Measurements from ENCODE around the gene FGF8. TPM values are rescaled to one million over a fixed set of nuclear protein-coding genes. Genes with fewer than 3 reads are reported as not detected.

Gene FGF8
- total RNA-seq, 4 donors from 2014 or later, result not detected

DNA sequence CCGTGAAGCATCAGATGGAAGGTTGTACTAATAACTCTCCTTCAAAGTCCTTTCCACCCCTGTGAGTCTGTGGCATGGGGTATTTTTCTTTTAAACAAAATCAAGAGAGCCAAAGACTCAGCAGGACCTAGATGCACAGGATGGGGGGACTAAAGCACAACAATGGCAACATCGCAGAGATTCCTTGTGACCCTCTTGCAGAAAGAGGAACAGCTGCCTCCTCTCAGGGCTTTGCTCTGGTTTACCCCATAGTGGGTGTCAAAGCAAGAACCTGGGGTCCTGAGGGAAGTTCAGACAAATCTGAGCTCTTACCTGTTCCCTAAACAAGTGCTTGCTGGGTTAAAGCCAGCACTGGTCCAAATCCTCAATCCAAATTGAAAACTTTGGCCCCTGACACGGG is 39.2 kb downstream of the FGF8 start:
- TF ChIP-seq, protein P1, sequence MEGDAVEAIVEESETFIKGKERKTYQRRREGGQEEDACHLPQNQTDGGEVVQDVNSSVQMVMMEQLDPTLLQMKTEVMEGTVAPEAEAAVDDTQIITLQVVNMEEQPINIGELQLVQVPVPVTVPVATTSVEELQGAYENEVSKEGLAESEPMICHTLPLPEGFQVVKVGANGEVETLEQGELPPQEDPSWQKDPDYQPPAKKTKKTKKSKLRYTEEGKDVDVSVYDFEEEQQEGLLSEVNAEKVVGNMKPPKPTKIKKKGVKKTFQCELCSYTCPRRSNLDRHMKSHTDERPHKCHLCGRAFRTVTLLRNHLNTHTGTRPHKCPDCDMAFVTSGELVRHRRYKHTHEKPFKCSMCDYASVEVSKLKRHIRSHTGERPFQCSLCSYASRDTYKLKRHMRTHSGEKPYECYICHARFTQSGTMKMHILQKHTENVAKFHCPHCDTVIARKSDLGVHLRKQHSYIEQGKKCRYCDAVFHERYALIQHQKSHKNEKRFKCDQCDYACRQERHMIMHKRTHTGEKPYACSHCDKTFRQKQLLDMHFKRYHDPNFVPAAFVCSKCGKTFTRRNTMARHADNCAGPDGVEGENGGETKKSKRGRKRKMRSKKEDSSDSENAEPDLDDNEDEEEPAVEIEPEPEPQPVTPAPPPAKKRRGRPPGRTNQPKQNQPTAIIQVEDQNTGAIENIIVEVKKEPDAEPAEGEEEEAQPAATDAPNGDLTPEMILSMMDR (IDR thresholded peaks at IDR 0.05), result no peak
- TF ChIP-seq POLR2A (IDR thresholded peaks at IDR 0.05), result no peak
- no peak overlapping the region for H3K4me3 ChIP-seq (ENCODE audit: low read depth, poor library complexity, severe bottlenecking)
- intact Hi-C loops (cut with DNase I; ENCODE audit: low total_unique reads), result no loop called here
- DNase-seq (ENCODE audit: low spot score in 2 of 2), result peak in 1 of 2 donors; percentile 36
- WGBS, 2 donors, result 65 to 77% methylated on average over 3 of the region's 3 CpGs

DNA sequence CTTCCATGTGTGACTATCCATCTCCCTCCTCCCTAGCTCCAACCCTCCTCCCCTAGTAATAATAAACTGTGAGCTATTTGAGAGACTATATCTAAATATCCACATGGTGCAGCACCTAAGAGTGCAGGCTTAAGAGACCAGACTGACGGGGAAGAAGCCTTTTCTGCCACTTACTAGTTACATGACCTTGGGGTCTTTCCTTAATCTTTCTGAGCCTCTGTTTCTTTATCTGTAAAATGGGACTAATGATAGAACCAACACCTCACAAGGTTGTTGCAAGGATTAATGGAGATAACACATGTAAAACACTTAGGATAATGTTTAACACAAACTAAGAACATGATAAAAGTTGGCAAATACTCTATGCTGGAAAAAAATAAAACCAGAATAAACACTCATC is 43.8 kb downstream of the FGF8 start:
- intact Hi-C loops (cut with DNase I; ENCODE audit: low total_unique reads), result no loop called here
- no peak for TF ChIP-seq POLR2A (IDR thresholded peaks at IDR 0.05)
- TF ChIP-seq, protein P1 (IDR thresholded peaks at IDR 0.05), result no peak
- DNase-seq (ENCODE audit: low spot score in 2 of 2), result no peak
- 78 to 82% methylated on average over 1 of the region's 1 CpG for WGBS, 2 donors
- H3K4me3 ChIP-seq (ENCODE audit: low read depth, poor library complexity, severe bottlenecking), result no peak overlapping the region

DNA sequence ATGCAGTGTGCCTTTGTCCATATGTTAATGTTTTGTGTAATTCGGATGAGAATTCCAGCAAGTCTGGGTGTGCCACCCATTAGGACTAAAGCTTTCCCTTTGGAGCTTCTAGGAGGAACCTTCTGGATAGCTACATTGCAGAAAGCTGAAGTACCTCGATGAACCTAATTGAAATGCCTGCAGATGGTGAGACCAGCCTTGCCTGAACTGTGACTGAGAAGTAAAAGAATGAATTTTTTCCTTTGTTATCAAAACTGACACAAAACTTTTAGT is 49.9 kb downstream of the FGF8 start:
- WGBS, 2 donors, result 53 to 75% methylated on average over 2 of the region's 2 CpGs
- DNase-seq (ENCODE audit: low spot score in 2 of 2), result no peak
- intact Hi-C loops (cut with DNase I; ENCODE audit: low total_unique reads), result no loop called here
- no peak for TF ChIP-seq POLR2A (IDR thresholded peaks at IDR 0.05)
- TF ChIP-seq, protein P1 (IDR thresholded peaks at IDR 0.05), result no peak
- H3K4me3 ChIP-seq (ENCODE audit: low read depth, poor library complexity, severe bottlenecking), result no peak overlapping the region

DNA sequence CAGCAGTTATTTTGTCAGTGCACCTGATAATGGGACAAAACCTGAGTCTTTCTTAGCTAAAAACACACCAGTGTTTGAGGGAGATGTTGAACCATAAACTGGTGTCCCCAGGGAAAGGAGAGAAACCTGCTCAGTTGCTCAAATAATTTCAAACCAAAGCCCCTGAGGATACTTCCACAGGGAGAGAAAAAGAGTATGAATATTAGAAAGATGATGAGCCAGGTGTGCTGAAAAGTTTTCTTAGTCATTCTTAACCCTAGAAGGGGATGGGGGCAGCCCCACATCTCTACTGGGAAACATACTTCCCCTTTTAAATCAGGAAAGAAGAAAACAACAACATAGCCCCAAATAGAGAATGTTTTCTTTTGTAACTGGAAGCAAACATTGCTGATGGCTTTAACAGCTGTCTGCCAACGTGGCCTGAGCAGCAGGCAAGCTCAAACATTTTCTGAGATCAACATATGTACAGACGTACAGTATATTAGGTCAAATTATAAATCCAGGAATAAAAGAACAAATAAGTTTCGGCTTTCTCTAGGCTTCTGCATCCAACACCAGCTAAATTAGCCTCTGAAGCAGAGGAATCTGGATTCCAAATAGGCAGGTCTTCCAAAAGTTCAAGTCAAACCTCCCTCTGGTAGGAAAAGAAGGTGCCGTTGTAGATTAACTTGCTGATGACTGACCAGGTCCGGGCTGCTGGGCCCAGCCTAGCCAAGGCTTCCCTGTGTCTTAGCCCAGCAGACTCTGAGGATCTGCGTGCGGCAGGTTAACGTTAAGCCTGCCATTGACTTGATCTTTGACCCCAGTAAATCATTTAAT is 50.4 kb downstream of the FGF8 start:
- 70 to 75% methylated on average over 8 of the region's 8 CpGs for WGBS, 2 donors
- peak in 1 of 2 donors; percentile 34 for DNase-seq (ENCODE audit: low spot score in 2 of 2)
- TF ChIP-seq, protein P1 (IDR thresholded peaks at IDR 0.05), result no peak
- no peak for TF ChIP-seq POLR2A (IDR thresholded peaks at IDR 0.05)

DNA sequence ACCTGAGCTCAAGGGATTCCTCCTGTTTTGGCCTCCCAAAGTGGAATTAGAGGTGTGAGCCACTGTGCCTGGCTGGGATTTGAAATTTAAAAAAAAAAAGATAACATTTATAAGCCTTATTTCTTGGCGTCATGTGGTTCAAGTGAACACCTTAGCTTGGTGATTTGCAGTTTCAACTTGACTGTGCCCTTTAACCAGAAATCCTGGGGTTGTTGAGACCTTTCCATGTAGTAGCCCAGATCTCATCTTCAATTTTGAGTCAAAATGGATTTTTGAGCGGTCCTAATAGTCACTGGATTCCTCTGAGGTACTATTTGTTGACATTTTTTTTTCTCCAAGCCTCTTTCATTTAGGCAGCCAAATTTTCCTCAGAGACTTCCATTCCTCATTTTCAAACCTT is 51.5 kb downstream of the FGF8 start:
- DNase-seq (ENCODE audit: low spot score in 2 of 2), result no peak
- no peak for TF ChIP-seq POLR2A (IDR thresholded peaks at IDR 0.05)
- TF ChIP-seq, protein P1 (IDR thresholded peaks at IDR 0.05), result no peak
- intact Hi-C loops (cut with DNase I; ENCODE audit: low total_unique reads), result no loop called here
- WGBS, 2 donors, result 90 to 94% methylated on average over 2 of the region's 2 CpGs
- H3K4me3 ChIP-seq (ENCODE audit: low read depth, poor library complexity, severe bottlenecking), result no peak overlapping the region

More for the DNA sequence above, 50.4 kb downstream of the FGF8 start:
- intact Hi-C loops (cut with DNase I; ENCODE audit: low total_unique reads), result no loop called here
- H3K4me3 ChIP-seq (ENCODE audit: low read depth, poor library complexity, severe bottlenecking), result no peak overlapping the region

DNA sequence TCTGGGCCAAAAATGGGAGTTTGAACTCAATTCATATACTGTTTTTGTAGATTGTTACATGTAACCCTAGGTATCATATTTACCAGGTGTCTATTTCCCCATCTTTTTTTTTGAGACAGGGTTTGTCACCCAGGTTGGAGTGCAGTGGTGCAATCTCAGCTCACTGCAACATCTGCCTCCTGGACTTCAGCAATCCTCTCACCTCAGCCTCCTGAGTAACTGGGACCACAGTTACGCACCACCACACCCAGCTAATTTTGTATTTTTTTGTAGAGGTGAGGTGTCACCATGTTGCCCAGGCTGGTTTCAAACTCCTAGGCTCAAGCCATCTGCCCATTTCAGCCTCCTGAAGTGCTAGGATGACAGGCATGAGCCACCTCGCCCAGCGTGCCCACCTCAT is 52.7 kb downstream of the FGF8 start:
- TF ChIP-seq, protein P1 (IDR thresholded peaks at IDR 0.05), result no peak
- TF ChIP-seq POLR2A (IDR thresholded peaks at IDR 0.05), result no peak
- H3K4me3 ChIP-seq (ENCODE audit: low read depth, poor library complexity, severe bottlenecking), result no peak overlapping the region
- intact Hi-C loops (cut with DNase I; ENCODE audit: low total_unique reads), result no loop called here
- DNase-seq (ENCODE audit: low spot score in 2 of 2), result peak in 1 of 2 donors; percentile 54
- 93 to 98% methylated on average over 3 of the region's 3 CpGs for WGBS, 2 donors
